Stomach (tissue), 4 donors: ENCODE results near the gene ALG1.

Experiments
- CTCF ChIP-seq, 7 experiments: fragments of 450-650 bp in 4 of 7; fragments of 200-600 bp in 3 of 7; sonication (generic) in 3 of 7; IDR thresholded peaks; one replicate each; pipeline ENCODE4 v1.5.1; 2016 to 2019; ENCODE audit warnings: antibody characterized with exemption in 7 of 7, control low read depth in 2 of 7, mild to moderate bottlenecking in 1 of 7
- EP300 ChIP-seq: sonication (generic); formaldehyde crosslinking; IDR thresholded peaks from one replicate; pipeline ENCODE4 v1.6.1; 2017; ENCODE audit warnings: antibody characterized with exemption
- POLR2A ChIP-seq, 4 donors: fragments of 450-650 bp; IDR thresholded peaks; one replicate each; pipeline ENCODE4 v1.6.1; 2016; ENCODE audit warnings: antibody characterized with exemption in 4 of 4, control low read depth in 2 of 4, mild to moderate bottlenecking in 1 of 4, moderate library complexity in 1 of 4
- POLR2AphosphoS5 ChIP-seq, 3 donors: sonication (generic); formaldehyde crosslinking; IDR thresholded peaks; one replicate each; pipeline ENCODE4 v1.6.1; 2016; ENCODE audit warnings: antibody characterized with exemption in 3 of 3

- no peak for TF ChIP-seq CTCF (IDR thresholded peaks at IDR 0.05)
- no peak for TF ChIP-seq POLR2A (IDR thresholded peaks at IDR 0.05)
- TF ChIP-seq POLR2AphosphoS5 (IDR thresholded peaks at IDR 0.05): peak in 1 of 3 donors; percentile 63
- TF ChIP-seq EP300: no peak
Measured at GRCh38 chr16:5032748-5033167, 38.9 kb upstream of the ALG1 start.
